WTC11 (cell line): ENCODE results near the gene CSF1R. TPM values are rescaled to one million over a fixed set of nuclear protein-coding genes. Genes with fewer than 3 reads are reported as not detected.

Experiments used
- ATAC-seq: fragments of 200-7000 bp; cut with Tn5 transposase; 2 replicates; pipeline ENCODE4 v1.10.0; 2021; ENCODE audit warnings: mild to moderate bottlenecking, moderate library complexity
- CTCF ChIA-PET: fragments of 300-600 bp; sonication (Branson Sonifier 250); formaldehyde crosslinking; loops from one replicate; lab custom pipeline; 2021; ENCODE audit warnings: antibody characterized with exemption; lab: Charles Lee
- POLR2A ChIA-PET: fragments of 350-600 bp; sonication (Branson Sonifier 250); formaldehyde crosslinking; loops from one replicate; lab custom pipeline; 2021; ENCODE audit warnings: antibody characterized with exemption; lab: Charles Lee
- DNase-seq: peaks from one replicate; pipeline ENCODE4 v3.0.0; 2021; ENCODE audit warnings: low spot score
- H3K27ac Mint-ChIP-seq: 2 replicates; pipeline ENCODE4 v1.8.0; 2021; ENCODE audit warnings: mixed read lengths
- H3K27me3 Mint-ChIP-seq: 2 replicates; pipeline ENCODE4 v1.8.0; 2021; ENCODE audit warnings: low read depth, mild to moderate bottlenecking, moderate library complexity, mixed read lengths
- H3K36me3 Mint-ChIP-seq: 2 replicates; pipeline ENCODE4 v1.8.0; 2021; ENCODE audit warnings: mixed read lengths
- H3K4me1 Mint-ChIP-seq: 2 replicates; pipeline ENCODE4 v1.8.0; 2022; ENCODE audit warnings: mixed read lengths
- H3K4me3 Mint-ChIP-seq: 2 replicates; pipeline ENCODE4 v1.8.0; 2021; ENCODE audit warnings: mild to moderate bottlenecking, moderate library complexity, mixed read lengths
- H3K9me3 Mint-ChIP-seq: 2 replicates; pipeline ENCODE4 v1.8.0; 2021; ENCODE audit warnings: mixed read lengths
- AR ChIP-seq: fragments of 250-450 bp; sonication (Bioruptor Pico); IDR thresholded peaks from 2 replicates; pipeline ENCODE4 v1.9.0; 2021; ENCODE audit warnings: mild to moderate bottlenecking
- ATF3 ChIP-seq: sonication (generic); formaldehyde crosslinking; conservative IDR thresholded peaks from 2 replicates; pipeline ENCODE4 v1.8.1; 2022; ENCODE audit warnings: mild to moderate bottlenecking, missing genetic modification reagents
- ESRRA ChIP-seq: sonication (generic); formaldehyde crosslinking; IDR thresholded peaks from 2 replicates; pipeline ENCODE4 v1.8.1; 2022; ENCODE audit warnings: mild to moderate bottlenecking, missing genetic modification reagents, borderline replicate concordance
- GRHL2 ChIP-seq: fragments of 250-450 bp; sonication (Bioruptor Pico); IDR thresholded peaks from 2 replicates; pipeline ENCODE4 v1.8.0; 2022; ENCODE audit warnings: mild to moderate bottlenecking, moderate library complexity; ENCODE audit not compliant: insufficient replicate concordance, severe bottlenecking
- IRF2 ChIP-seq: sonication (generic); formaldehyde crosslinking; IDR thresholded peaks from 2 replicates; pipeline ENCODE4 v1.8.0; 2022; ENCODE audit warnings: low read depth, missing genetic modification reagents, borderline replicate concordance
- JUN ChIP-seq: sonication (generic); formaldehyde crosslinking; IDR thresholded peaks from 2 replicates; pipeline ENCODE4 v1.8.0; 2023; ENCODE audit warnings: mild to moderate bottlenecking, missing genetic modification reagents
- MLX ChIP-seq: sonication (generic); formaldehyde crosslinking; IDR thresholded peaks from 2 replicates; pipeline ENCODE4 v1.8.1; 2023; ENCODE audit warnings: mild to moderate bottlenecking, missing genetic modification reagents, moderate library complexity
- NFATC4 ChIP-seq: fragments of 250-450 bp; sonication (Bioruptor Pico); IDR thresholded peaks from 2 replicates; pipeline ENCODE4 v1.9.0; 2021; ENCODE audit warnings: mild to moderate bottlenecking
- PRDM15 ChIP-seq: sonication (generic); formaldehyde crosslinking; IDR thresholded peaks from 2 replicates; pipeline ENCODE4 v1.8.0; 2022; ENCODE audit warnings: missing genetic modification reagents
- PREB ChIP-seq: sonication (generic); formaldehyde crosslinking; IDR thresholded peaks from 2 replicates; pipeline ENCODE4 v1.8.1; 2022; ENCODE audit warnings: mild to moderate bottlenecking, missing genetic modification reagents, moderate library complexity, borderline replicate concordance
- RELA ChIP-seq: sonication (generic); formaldehyde crosslinking; IDR thresholded peaks from 2 replicates; pipeline ENCODE4 v1.8.1; 2022; ENCODE audit warnings: missing genetic modification reagents, mild to moderate bottlenecking, borderline replicate concordance
- SOX15 ChIP-seq: fragments of 250-450 bp; sonication (Bioruptor Pico); IDR thresholded peaks from 2 replicates; pipeline ENCODE4 v1.9.0; 2021; ENCODE audit warnings: mild to moderate bottlenecking
- TEAD1 ChIP-seq: sonication (generic); formaldehyde crosslinking; IDR thresholded peaks from 2 replicates; pipeline ENCODE4 v1.8.0; 2022; ENCODE audit warnings: mild to moderate bottlenecking, missing genetic modification reagents
- ZNF138 ChIP-seq: sonication (generic); formaldehyde crosslinking; conservative IDR thresholded peaks from 2 replicates; pipeline ENCODE4 v1.8.1; 2022; ENCODE audit warnings: mild to moderate bottlenecking, moderate library complexity, missing genetic modification reagents
- ZNF532 ChIP-seq: fragments of 250-450 bp; sonication (Bioruptor Pico); IDR thresholded peaks from 2 replicates; pipeline ENCODE4 v1.9.0; 2021; ENCODE audit warnings: mild to moderate bottlenecking, borderline replicate concordance
- total RNA-seq: library from RNA; stranded (reverse); gene quantifications from 3 replicates; pipeline ENCODE4 v1.2.3, GENCODE V29; 2021

Gene CSF1R
- total RNA-seq, 1 experiment from 2014 or later: 0.20 TPM

GRCh38 chr5:150119421-150120061 is 33.2 kb upstream of the CSF1R start (continued):
- TF ChIP-seq JUN (no peak), MLX (CRISPR knock-in tag) (no peak), SOX15 (CRISPR knock-in tag) (no peak), ATF3 (CRISPR knock-in tag) (no peak), PRDM15 (CRISPR knock-in tag) (no peak)

GRCh38 chr5:150118561-150119229 is 32.3 kb upstream of the CSF1R start:
- TF ChIP-seq AR (CRISPR knock-in tag) (no peak), TEAD1 (CRISPR knock-in tag) (no peak), GRHL2 (CRISPR knock-in tag) (no peak), ZNF532 (CRISPR knock-in tag) (no peak), NFATC4 (CRISPR knock-in tag) (no peak), ESRRA (CRISPR knock-in tag) (no peak), PREB (CRISPR knock-in tag) (no peak), ZNF138 (no peak), RELA (no peak), IRF2 (CRISPR knock-in tag) (no peak)
- no peaks in the 10 kb centered on the region for H3K9me3 Mint-ChIP-seq
- H3K4me1 Mint-ChIP-seq: peaks cover 10% of the 10 kb centered on the region
- POLR2A ChIA-PET: no interaction called here
- H3K36me3 Mint-ChIP-seq: no peaks in the 10 kb centered on the region
- DNase-seq: no peak
- ATAC-seq: no peak
- CTCF ChIA-PET: interaction anchor here (1.0 kb wide), 1 partner anchor 99 kb away, joined by 3 read pairs; no protein-coding TSS in a partner anchor
- H3K4me3 Mint-ChIP-seq: no peak overlapping the region
- no peaks in the 10 kb centered on the region for H3K27me3 Mint-ChIP-seq
- H3K27ac Mint-ChIP-seq: no peak overlapping the region
